HG03378 (cell line): ENCODE measurements around the gene IL36A.

Experiments
- ATAC-seq: cut with Tn5 transposase; IDR thresholded peaks from one replicate; pipeline ENCODE4 v1.9.1; 2021; ENCODE audit warnings: mild to moderate bottlenecking, moderate library complexity; ENCODE audit not compliant: unreplicated experiment

The IL36A gene

GRCh38 chr2:113046465-113046864 is 41.2 kb downstream of the IL36A start:
- ATAC-seq, result no peak

- no peak for ATAC-seq
Observed at GRCh38 chr2:113050921-113051895, 45.9 kb downstream of the IL36A start.

- ATAC-seq, result no peak
Observed at GRCh38 chr2:113052396-113052917, 47.2 kb downstream of the IL36A start, which contains the start of gene IL36B. TSS of gene IL36B (minus strand) at chr2:113052867.

- no peak for ATAC-seq
Observed at GRCh38 chr2:113053666-113054065, 48.4 kb downstream of the IL36A start.

GRCh38 chr2:113054066-113054465 is 48.8 kb downstream of the IL36A start:
- no peak for ATAC-seq

- no peak for ATAC-seq
Observed at GRCh38 chr2:113056521-113056920, 51.3 kb downstream of the IL36A start.

- no peak for ATAC-seq
Observed at GRCh38 chr2:113057117-113057516, 51.9 kb downstream of the IL36A start.
